GM12873 (cell line): ENCODE results near the gene TTLL13.

Experiments
- TF ChIP-seq, protein P1 (sequence below): IDR thresholded peaks from 2 replicates; pipeline ENCODE4 v1.5.1; 2012; ENCODE audit warnings: low read depth, mild to moderate bottlenecking, moderate library complexity, low read length, control low read depth; ENCODE audit not compliant: insufficient read depth; ENCODE audit errors: missing control alignments

The TTLL13 gene

DNA sequence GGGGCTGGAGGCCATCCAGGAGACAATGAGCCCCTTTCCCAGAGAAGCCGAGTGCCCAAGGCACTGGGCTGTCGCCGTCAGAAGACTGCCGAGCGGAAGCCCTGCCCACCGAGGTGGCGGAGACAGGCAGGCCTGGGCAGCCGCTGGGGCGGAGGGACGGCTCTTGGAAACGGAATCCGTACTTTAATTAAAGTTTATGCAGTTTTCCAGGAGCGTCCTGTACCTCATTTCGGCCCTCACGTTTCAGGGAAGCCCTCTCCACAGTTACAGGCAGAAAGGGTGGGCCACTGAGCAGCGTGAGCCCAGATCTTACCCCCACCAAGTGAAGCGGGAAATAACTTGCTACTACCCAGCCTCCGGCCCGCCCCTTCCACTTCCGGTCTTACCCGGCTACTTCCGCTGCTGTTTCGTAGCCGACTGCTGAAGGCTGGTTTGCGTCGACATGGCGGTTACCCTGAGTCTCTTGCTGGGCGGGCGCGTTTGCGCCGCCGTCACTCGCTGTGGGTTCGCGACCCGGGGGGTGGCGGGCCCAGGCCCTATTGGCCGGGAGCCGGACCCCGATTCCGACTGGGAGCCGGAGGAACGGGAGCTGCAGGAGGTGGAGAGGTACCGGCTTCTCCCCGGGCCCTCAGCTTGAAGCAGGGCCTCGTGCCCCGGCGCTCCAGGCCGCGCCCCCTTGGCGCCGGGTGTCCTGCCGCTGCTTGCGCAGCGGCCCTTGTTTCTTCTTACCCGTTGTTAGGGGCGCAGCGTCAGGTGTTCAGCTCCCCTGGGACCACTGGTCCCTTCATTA is 16.1 kb downstream of the TTLL13 start, which contains the start of gene NGRN:
Gene NGRN, plus strand, starts transcription at position 402 of the 790 bp plus-strand sequence. Its CDS starts 41 bp downstream, at position 443.
- TF ChIP-seq, protein P1, sequence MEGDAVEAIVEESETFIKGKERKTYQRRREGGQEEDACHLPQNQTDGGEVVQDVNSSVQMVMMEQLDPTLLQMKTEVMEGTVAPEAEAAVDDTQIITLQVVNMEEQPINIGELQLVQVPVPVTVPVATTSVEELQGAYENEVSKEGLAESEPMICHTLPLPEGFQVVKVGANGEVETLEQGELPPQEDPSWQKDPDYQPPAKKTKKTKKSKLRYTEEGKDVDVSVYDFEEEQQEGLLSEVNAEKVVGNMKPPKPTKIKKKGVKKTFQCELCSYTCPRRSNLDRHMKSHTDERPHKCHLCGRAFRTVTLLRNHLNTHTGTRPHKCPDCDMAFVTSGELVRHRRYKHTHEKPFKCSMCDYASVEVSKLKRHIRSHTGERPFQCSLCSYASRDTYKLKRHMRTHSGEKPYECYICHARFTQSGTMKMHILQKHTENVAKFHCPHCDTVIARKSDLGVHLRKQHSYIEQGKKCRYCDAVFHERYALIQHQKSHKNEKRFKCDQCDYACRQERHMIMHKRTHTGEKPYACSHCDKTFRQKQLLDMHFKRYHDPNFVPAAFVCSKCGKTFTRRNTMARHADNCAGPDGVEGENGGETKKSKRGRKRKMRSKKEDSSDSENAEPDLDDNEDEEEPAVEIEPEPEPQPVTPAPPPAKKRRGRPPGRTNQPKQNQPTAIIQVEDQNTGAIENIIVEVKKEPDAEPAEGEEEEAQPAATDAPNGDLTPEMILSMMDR = no peak

DNA sequence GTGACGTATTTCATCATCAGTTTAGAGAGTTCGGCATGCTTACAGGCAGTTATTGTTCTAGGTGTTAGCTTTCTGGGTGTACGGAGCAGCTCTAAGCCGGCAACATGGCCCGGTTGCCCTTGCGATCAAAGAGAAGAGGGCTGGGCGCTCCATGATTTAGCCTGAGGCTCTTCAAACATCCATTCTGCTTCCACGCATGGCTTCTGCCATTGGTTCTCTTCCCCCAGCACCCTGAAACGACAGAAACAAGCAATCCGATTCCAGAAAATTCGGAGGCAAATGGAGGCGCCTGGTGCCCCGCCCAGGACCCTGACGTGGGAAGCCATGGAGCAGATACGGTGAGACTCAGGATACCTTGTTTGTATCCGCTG is 16.7 kb downstream of the TTLL13 start:
- TF ChIP-seq, protein P1 = no peak

DNA sequence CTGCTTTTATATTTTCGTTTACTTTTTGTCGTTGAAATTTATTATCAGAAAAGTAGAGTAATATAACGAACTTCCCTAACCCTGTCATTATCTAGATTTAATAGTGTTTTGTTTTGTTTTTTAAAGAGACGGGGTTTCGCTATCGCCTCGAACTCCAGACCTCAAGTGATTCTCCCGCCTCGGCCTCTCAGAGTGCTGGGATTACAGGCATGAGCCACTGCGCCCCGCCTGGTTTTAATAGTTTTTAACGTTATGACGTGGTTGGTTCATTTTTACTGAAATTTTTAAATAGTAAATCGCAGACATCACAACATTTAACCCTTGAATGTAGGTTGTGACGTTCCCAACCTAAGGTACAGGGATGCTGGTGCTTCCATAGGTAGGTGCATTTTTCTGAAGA is 17.1 kb downstream of the TTLL13 start:
- TF ChIP-seq, protein P1 = no peak

DNA sequence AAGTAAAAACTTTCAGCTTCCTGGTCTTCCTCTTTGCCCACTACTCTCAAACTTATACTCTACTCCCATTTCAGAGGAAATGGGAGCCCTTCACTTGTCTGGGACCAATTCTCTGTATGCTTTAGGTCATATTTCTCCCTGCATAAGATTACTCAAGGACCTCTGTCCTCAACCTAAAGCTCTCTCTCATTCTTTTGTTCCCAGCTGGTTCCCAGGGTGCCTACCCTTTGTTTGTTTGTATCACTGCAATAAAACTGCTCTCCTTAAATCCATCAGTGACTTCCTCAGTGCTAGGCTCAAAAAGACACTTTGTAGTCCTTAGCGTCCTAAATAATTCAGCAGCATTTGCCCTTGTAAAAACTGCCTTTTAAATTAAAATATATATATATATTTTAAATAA is 19.1 kb downstream of the TTLL13 start:
- TF ChIP-seq, protein P1 = no peak

DNA sequence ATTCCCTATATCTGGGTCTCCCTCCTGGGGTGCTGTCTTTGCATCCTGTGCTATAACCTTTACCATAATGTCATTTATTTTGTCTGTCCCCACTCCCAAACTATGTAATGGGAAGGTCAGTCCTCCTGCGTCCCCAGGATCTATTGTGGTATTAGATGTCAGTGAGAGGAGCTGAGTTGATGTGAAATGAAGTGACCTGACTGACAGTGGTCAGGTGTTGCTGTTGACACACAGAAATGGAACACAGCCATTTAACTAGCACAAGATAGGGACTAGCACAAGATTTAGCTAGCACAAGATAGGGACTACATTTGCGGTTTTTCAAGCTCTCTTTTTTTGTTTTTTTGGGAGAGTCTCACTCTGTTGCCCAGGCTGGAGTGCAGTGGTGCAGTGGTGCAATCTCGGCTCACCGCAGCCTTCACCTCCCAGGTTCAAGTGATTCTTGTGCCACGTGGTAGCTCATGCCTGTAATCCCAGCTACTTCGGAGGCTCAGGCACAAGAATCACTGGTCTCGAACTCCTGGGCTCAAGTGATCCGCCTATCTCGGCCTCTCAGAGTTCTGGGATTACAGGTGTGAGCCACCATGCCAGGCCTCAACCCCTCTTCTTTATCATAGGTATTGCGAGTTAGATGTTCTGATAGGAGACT is 21.3 kb downstream of the TTLL13 start:
- TF ChIP-seq, protein P1 = no peak

DNA sequence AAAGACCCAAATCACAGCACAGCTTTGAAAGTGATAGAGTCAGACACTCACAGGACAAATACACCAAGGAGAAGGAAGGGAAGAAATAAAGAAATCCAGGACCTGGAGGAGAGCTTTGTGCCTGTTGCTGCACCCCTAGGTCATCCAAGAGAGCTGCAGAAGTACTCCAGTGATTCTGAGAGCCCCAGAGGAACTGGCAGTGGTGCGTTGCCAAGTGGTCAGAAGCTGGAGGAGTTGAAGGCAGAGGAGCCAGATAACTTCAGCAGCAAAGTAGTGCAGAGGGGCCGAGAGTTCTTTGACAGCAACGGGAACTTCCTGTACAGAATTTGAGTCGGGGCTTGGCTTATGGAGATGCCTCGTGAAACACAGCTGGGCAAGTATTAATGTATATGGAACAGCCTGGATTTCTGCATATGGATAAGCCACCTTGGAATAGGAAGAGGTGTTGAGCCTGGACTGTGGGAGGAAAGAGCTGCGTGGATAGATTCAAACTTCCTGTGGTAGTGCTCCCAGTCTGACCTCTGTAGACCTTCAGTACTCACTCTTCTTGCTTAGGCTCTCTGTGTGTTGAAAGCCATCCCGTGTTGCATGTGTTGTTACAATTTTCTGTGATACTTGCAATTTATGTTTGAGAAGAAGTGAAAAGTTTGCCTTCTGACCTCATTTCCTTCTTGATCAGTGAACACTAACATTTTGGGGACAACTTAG is 22.3 kb downstream of the TTLL13 start:
- TF ChIP-seq, protein P1 = no peak

DNA sequence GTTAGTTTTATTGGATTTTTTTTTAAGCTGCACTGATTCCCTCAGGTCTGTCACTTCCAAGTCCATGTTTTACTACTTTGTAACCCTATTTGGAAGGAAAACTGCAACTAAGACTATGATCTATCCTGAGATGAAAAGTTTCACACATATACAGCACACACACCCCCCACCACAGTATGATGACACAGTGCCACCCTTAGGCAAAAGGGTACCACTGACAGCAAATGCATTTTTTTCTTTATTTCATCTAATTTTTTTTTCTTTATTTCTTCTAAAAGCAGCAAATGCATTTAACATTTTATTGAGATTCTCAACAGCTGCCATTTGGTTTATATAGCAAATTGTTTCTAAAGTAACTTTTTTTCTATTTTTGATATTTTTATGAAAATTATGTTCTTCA is 37.3 kb downstream of the TTLL13 start:
- TF ChIP-seq, protein P1 = peak; percentile 63
